Urinary bladder (tissue), 4 donors: Measurements from ENCODE around the gene EHBP1L1. TPM values are rescaled to one million over a fixed set of nuclear protein-coding genes. Genes with fewer than 3 reads are reported as not detected.

Experiments used
- DNase-seq: peaks from one replicate; pipeline ENCODE4 v3.0.0-alpha.2; 2015; ENCODE audit errors: extremely low spot score
- H3K27ac ChIP-seq: one replicate; pipeline ENCODE4 v1.5.1; 2013; ENCODE audit warnings: low read depth, mild to moderate bottlenecking, moderate library complexity
- H3K36me3 ChIP-seq: one replicate; pipeline ENCODE4 v1.6.1; 2013; ENCODE audit warnings: mild to moderate bottlenecking, moderate library complexity; ENCODE audit not compliant: insufficient read depth
- H3K4me1 ChIP-seq: one replicate; pipeline ENCODE4 v1.6.1; 2013; ENCODE audit warnings: mild to moderate bottlenecking, moderate library complexity; ENCODE audit not compliant: insufficient read depth
- H3K4me3 ChIP-seq: one replicate; pipeline ENCODE4 v1.5.1; 2013; ENCODE audit warnings: low read depth, low read length
- WGBS: extraction: QIAGEN DNeasy Blood & Tissue Kit; methylation state at CpG from one replicate; pipeline ENCODE4 v1.1.7; 2013; 5-methylcytosine and 5-hydroxymethylcytosine counted together
- polyA plus RNA-seq: library from polyadenylated mRNA; stranded (reverse); fragments of 200-250 nt; gene quantifications from one replicate; pipeline ENCODE4 v1.2.3, GENCODE V29; 2013
- total RNA-seq: library from RNA; depleted of rRNA; stranded (reverse); fragments of >200 nt; gene quantifications from one replicate; pipeline ENCODE4 v1.2.3, GENCODE V29; 2014
- donor health status: healthy with polysubstance abuse.
- donor health status: healthy.

EHBP1L1 gene
- total and polyA plus RNA-seq, 2 donors: 45.9 to 178 TPM

DNA sequence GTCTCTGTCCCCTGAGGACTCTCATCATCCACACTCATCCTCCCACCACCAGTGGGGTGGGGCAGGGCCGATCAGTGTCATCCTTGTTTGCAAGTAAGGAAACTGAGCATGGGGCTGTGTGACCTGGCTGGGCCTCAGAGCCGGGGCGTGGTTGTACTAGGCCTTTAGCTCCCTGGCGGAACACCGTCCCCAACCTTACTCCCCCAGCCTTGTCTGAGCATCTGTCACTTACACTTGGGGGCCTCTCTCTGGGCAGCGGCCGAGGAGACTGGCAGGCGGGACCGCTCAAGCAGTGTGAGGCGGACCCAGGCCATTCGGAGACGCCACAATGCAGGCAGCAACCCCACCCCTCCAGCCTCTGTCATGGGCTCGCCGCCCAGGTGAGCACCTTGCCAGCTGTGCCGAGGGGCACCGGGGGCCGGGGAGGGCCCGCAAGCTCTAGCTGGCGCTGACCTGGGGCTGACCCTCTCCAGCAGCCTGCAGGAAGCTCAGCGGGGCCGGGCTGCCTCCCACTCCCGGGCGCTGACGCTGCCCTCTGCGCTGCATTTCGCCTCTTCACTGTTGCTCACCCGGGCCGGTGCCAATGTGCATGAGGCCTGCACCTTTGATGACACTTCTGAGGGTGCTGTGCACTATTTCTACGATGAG is 43.6 kb downstream of the EHBP1L1 start:
- no peak for DNase-seq
- H3K4me3 ChIP-seq: no peak overlapping the region
- H3K27ac ChIP-seq: no peak overlapping the region
- 93% methylated on average over 29 of the region's 29 CpGs for WGBS
- H3K4me1 ChIP-seq: no peaks in the 10 kb centered on the region
- H3K36me3 ChIP-seq: peaks cover 7% of the 10 kb centered on the region

DNA sequence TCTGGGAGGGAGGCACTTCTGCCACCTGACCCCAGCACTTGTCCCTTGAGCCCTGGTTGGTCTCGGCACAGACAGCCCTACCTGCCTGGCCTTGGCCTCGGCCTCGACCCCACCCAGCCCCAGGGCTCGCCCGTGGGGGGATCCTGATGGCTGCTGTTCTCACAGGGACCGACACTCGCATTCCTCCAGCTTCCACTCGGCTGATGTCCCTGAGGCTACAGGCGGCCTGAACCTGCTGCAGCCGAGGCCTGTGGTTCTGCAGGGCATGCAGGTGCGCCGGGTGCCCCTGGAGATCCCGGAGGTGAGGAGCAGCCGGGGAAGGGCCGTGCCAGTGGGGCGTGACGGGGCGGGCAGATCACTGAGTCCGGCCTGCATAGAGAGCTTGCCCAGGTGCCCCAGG is 44.8 kb downstream of the EHBP1L1 start:
- DNase-seq: no peak
- Histone ChIP-seq H3K27ac (no peak overlapping the region), H3K4me3 (no peak overlapping the region), H3K36me3 (peaks cover 7% of the 10 kb centered on the region), H3K4me1 (no peaks in the 10 kb centered on the region)
- WGBS: 92% methylated on average over 19 of the region's 19 CpGs

- no peak overlapping the region for H3K4me3 ChIP-seq
- peaks cover 7% of the 10 kb centered on the region for H3K36me3 ChIP-seq
- DNase-seq: no peak
- no peak overlapping the region for H3K27ac ChIP-seq
- H3K4me1 ChIP-seq: no peaks in the 10 kb centered on the region
- 96% methylated on average over 14 of the region's 14 CpGs for WGBS
These were observed 45.6 kb downstream of the EHBP1L1 start for GRCh38 chr11:65621460-65621859.

- no peak overlapping the region for H3K27ac ChIP-seq
These were observed 46.2 kb downstream of the EHBP1L1 start for GRCh38 chr11:65622011-65622410.

GRCh38 chr11:65623177-65623576 is 47.3 kb downstream of the EHBP1L1 start:
- H3K36me3 ChIP-seq: peaks cover 5% of the 10 kb centered on the region
- DNase-seq: no peak
- H3K4me3 ChIP-seq: no peak overlapping the region
- WGBS: 92% methylated on average over 14 of the region's 14 CpGs
- no peaks in the 10 kb centered on the region for H3K4me1 ChIP-seq
- H3K27ac ChIP-seq: no peak overlapping the region

More at GRCh38 chr11:65622011-65622410, 46.2 kb downstream of the EHBP1L1 start:
- peaks cover 7% of the 10 kb centered on the region for H3K36me3 ChIP-seq
- WGBS: 94% methylated on average over 16 of the region's 16 CpGs
- no peak overlapping the region for H3K4me3 ChIP-seq
- H3K4me1 ChIP-seq: no peaks in the 10 kb centered on the region
- no peak for DNase-seq

- 93% methylated on average over 25 of the region's 25 CpGs for WGBS
- H3K36me3 ChIP-seq: no peaks in the 10 kb centered on the region
These were observed 48.2 kb downstream of the EHBP1L1 start for GRCh38 chr11:65623852-65624616.

DNA sequence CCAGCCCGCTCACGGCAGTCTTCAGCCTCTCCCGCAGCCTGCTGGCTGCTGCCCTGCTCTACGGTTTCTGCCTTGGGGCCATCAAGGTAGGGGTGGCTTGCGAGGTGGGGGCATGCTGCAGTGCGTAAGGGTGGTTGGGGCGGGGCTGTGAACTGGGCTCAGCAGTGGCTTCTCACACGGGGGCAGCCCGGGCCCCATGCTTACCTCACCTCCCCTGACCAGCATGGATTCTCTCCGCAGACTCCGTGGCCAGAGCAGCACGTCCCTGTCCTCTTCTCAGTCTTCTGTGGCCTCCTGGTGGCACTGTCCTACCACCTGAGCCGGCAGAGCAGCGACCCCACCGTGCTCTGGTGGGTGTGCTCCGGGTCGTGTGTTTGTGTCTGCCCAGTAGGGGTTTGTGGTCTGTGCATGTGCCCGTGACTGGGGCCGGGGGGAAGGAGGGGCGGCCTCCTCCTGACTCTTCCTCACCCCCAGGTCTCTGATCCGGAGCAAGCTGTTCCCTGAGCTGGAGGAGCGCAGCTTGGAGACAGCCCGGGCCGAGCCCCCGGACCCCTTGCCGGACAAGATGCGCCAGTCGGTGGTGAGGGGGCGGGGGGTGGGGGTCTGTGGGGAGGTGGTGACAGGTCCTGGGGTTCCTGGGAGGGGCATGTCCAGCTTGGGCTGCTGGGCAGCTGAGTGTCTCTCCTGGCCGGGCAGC is 49.2 kb downstream of the EHBP1L1 start:
- no peak overlapping the region for H3K27ac ChIP-seq
- no peak for DNase-seq
- H3K4me3 ChIP-seq: no peak overlapping the region
- no peaks in the 10 kb centered on the region for H3K4me1 ChIP-seq
- 85% methylated on average over 30 of the region's 30 CpGs for WGBS
- H3K36me3 ChIP-seq: no peaks in the 10 kb centered on the region

More at GRCh38 chr11:65623852-65624616, 48.2 kb downstream of the EHBP1L1 start:
- Histone ChIP-seq H3K27ac (no peak overlapping the region), H3K4me1 (no peaks in the 10 kb centered on the region), H3K4me3 (no peak overlapping the region)
- DNase-seq: no peak

- DNase-seq: no peak
- 71% methylated on average over 30 of the region's 30 CpGs for WGBS
- Histone ChIP-seq H3K4me1 (no peaks in the 10 kb centered on the region), H3K4me3 (no peak overlapping the region), H3K36me3 (peaks cover 3% of the 10 kb centered on the region), H3K27ac (no peak overlapping the region)
These were observed 49.9 kb downstream of the EHBP1L1 start for GRCh38 chr11:65625628-65626342.

- peaks cover 3% of the 10 kb centered on the region for H3K36me3 ChIP-seq
- no peak for DNase-seq
- H3K4me3 ChIP-seq: no peak overlapping the region
- no peak overlapping the region for H3K27ac ChIP-seq
- no peaks in the 10 kb centered on the region for H3K4me1 ChIP-seq
- 95% methylated on average over 13 of the region's 13 CpGs for WGBS
These were observed 51.3 kb downstream of the EHBP1L1 start for GRCh38 chr11:65627202-65627601.

DNA sequence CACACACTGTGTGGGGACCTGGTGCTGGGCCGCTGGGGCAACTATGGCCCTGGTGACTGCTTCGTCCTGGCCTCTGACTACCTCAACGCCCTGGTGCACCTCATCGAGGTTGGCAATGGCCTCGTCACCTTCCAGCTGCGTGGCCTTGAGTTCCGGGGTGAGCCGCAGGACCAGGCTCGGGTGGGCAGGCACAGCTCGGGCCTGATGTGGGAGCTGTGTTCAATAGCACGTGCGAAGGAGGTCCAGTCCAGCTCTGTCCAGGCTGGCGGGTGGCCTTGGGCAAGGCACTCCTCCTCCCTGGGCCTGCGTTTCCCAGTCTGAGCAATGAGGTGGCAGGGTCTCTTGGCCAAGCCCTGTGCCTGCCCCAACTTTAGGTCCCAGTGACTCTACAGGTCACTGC is 53.7 kb downstream of the EHBP1L1 start:
- H3K27ac ChIP-seq: no peak overlapping the region
- no peaks in the 10 kb centered on the region for H3K4me1 ChIP-seq
- no peak for DNase-seq
- WGBS: 96% methylated on average over 14 of the region's 14 CpGs
- H3K36me3 ChIP-seq: peaks cover 3% of the 10 kb centered on the region
- H3K4me3 ChIP-seq: no peak overlapping the region

DNA sequence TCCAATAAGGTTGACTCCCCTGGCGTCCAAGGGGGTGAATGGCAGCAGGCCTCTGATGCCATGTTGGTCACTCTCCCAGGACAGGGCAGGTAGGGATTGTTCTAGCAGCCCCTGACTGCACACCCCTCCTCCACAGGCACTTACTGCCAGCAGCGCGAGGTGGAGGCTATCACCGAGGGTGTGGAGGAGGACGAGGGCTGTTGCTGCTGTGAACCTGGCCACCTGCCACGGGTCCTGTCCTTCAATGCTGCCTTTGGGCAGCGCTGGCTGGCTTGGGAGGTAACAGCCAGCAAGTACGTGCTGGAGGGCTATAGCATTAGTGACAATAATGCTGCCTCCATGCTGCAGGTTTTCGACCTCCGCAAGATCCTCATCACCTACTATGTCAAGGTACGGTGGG is 54.4 kb downstream of the EHBP1L1 start:
- H3K27ac ChIP-seq: no peak overlapping the region
- no peak for DNase-seq
- H3K4me1 ChIP-seq: no peaks in the 10 kb centered on the region
- H3K4me3 ChIP-seq: no peak overlapping the region
- H3K36me3 ChIP-seq: peaks cover 4% of the 10 kb centered on the region
- WGBS: 89% methylated on average over 11 of the region's 11 CpGs

DNA sequence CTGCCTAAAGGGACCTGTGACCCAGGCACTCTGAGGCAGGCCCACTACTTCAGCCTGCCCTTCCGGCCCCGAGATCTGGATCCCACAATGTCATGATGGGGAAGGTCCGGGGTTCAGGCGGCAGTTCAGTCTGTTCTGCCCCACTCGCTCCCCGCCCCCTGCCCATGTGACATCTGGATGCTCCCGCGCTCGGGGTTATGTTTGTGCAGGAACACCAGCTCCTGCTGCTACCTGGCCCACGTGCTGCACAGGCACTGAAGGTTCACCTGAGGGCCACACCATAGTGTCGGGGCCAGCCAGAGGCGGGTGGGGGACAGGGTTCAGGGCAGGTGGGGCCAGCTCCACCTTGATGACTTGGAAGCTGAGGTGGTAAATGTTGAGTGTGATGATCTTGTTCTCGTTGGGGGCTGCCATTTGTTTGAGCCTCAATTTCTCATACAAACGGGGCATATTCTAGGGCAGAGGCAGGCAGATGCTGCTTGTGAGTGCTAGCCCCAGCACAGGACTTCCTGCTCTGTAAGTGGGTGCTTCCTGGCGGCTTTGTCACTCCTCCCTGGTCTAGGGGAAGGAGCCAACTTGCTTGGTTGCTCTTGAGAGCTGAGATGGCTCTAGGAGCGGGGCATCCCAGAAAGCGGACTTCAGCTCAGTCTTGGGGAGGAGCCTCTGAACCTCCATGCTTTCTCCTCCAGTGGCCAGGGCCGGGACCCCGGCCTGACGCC is 57.7 kb downstream of the EHBP1L1 start:
- no peak for DNase-seq
- no peaks in the 10 kb centered on the region for H3K4me1 ChIP-seq
- WGBS: 88% methylated on average over 20 of the region's 20 CpGs
- peaks cover 8% of the 10 kb centered on the region for H3K36me3 ChIP-seq
- H3K4me3 ChIP-seq: no peak overlapping the region
- no peak overlapping the region for H3K27ac ChIP-seq

GRCh38 chr11:65634109-65634436 is 58.2 kb downstream of the EHBP1L1 start:
- WGBS: 91% methylated on average over 14 of the region's 14 CpGs
- Histone ChIP-seq H3K27ac (no peak overlapping the region), H3K36me3 (peaks cover 8% of the 10 kb centered on the region)

More at GRCh38 chr11:65634109-65634436, 58.2 kb downstream of the EHBP1L1 start:
- DNase-seq: no peak
- no peak overlapping the region for H3K4me3 ChIP-seq
- H3K4me1 ChIP-seq: no peaks in the 10 kb centered on the region
